GM12878 (cell line): ENCODE results near the gene DLAT. TPM values are rescaled to one million over a fixed set of nuclear protein-coding genes. Genes with fewer than 3 reads are reported as not detected.

Source experiments
- ATAC-seq: fragments of 200-7000 bp; cut with Tn5 transposase; 3 replicates; pipeline ENCODE4 v1.9.1; 2020; ENCODE audit warnings: mild to moderate bottlenecking, moderate library complexity
- BruUV-seq: library from RNA; stranded (reverse); fragments of 400-500 nt; replicated peaks from 2 replicates; lab custom pipeline; 2021; lab: Mats Ljungman, UMichigan
- CTCF ChIA-PET: fragments of 300-600 bp; sonication (Branson Sonifier 250); formaldehyde crosslinking; extraction: SDS; loops from one replicate; lab custom pipeline; 2021; ENCODE audit warnings: inconsistent platforms; lab: Yijun Ruan, JAX
- POLR2A ChIA-PET: fragments of 350-600 bp; formaldehyde crosslinking; extraction: SDS; loops from one replicate; lab custom pipeline; 2021; ENCODE audit warnings: inconsistent platforms; lab: Charles Lee
- RAD21 ChIA-PET: fragments of 300-600 bp; sonication (Branson Sonifier 250); formaldehyde crosslinking; loops from one replicate; lab custom pipeline; 2023; ENCODE audit warnings: antibody characterized with exemption; ENCODE audit not compliant: unreplicated experiment; lab: Charles Lee
- SMC1A ChIA-PET: fragments of 300-600 bp; sonication (Branson Sonifier 250); formaldehyde crosslinking; loops from one replicate; lab custom pipeline; 2023; ENCODE audit not compliant: unreplicated experiment, uncharacterized antibody; lab: Charles Lee
- DNase-seq: peaks from one replicate; pipeline ENCODE4 v3.0.0-alpha.2; 2011; ENCODE audit warnings: low read depth, low spot score
- FAIRE-seq: peaks from 3 replicates; lab custom pipeline; 2011; peaks lifted over from hg19 to GRCh38; lab: Jason Lieb, UNC
- H2AFZ ChIP-seq: 2 replicates; pipeline ENCODE4 v1.6.0; 2011; ENCODE audit warnings: low read depth, low read length, control low read depth; ENCODE audit not compliant: control insufficient read depth
- H3K27ac ChIP-seq: 2 replicates; pipeline ENCODE4 v1.5.1; 2011; ENCODE audit warnings: control low read depth; ENCODE audit not compliant: control insufficient read depth, insufficient read depth
- H3K27me3 ChIP-seq, 2 experiments: replicated peaks in 1 of 2; 2 replicates each; pipeline versions ENCODE4 v1.6.0 to v1.6.1; 2011; ENCODE audit warnings: low read length in 1 of 2; ENCODE audit not compliant: control insufficient read depth in 2 of 2, insufficient read depth in 2 of 2
- H3K36me3 ChIP-seq, 2 experiments: 2 replicates each; pipeline ENCODE4 v1.5.1; 2011; ENCODE audit warnings: low read length in 1 of 2; ENCODE audit not compliant: control insufficient read depth in 2 of 2, insufficient read depth in 2 of 2
- H3K4me1 ChIP-seq: 2 replicates; pipeline ENCODE4 v1.6.1; 2011; ENCODE audit warnings: mild to moderate bottlenecking, low read length, moderate library complexity, mixed read lengths; ENCODE audit not compliant: control insufficient read depth, insufficient read depth
- H3K4me2 ChIP-seq: 2 replicates; pipeline ENCODE4 v1.6.0; 2011; ENCODE audit warnings: control low read depth; ENCODE audit not compliant: control insufficient read depth, insufficient read depth
- H3K4me3 ChIP-seq: fragments of 200-600 bp; sonication (generic); 2 replicates; pipeline ENCODE4 v1.5.1; 2016
- H3K79me2 ChIP-seq: 2 replicates; pipeline ENCODE4 v1.6.0; 2011; ENCODE audit warnings: low read length; ENCODE audit not compliant: control insufficient read depth, insufficient read depth
- H3K9ac ChIP-seq: 2 replicates; pipeline ENCODE4 v1.8.0; 2011; ENCODE audit warnings: low read length, control low read depth, mixed read lengths; ENCODE audit not compliant: control insufficient read depth, insufficient read depth
- H3K9me3 ChIP-seq: replicated peaks from 3 replicates; pipeline ENCODE4 v1.5.1; 2011; ENCODE audit warnings: mild to moderate bottlenecking, low read length; ENCODE audit not compliant: control insufficient read depth, insufficient read depth
- H4K20me1 ChIP-seq: 2 replicates; pipeline ENCODE4 v1.6.0; 2011; ENCODE audit not compliant: control insufficient read depth, insufficient read depth
- DPF2 ChIP-seq: fragments of 450-650 bp; IDR thresholded peaks from 2 replicates; pipeline ENCODE4 v1.6.1; 2017; ENCODE audit warnings: mild to moderate bottlenecking
- ETV6 ChIP-seq, 2 experiments: fragments of 450-650 bp in 1 of 2; IDR thresholded peaks in 1 of 2; conservative IDR thresholded peaks in 1 of 2; 2 replicates each; pipeline ENCODE4 v1.6.1; 2014; ENCODE audit warnings: antibody characterized with exemption in 1 of 2, borderline replicate concordance in 1 of 2, low read depth in 1 of 2, mild to moderate bottlenecking in 1 of 2, moderate library complexity in 1 of 2
- JUND ChIP-seq: IDR thresholded peaks from 2 replicates; pipeline ENCODE4 v1.6.1; 2012; ENCODE audit warnings: low read depth, mild to moderate bottlenecking, low read length, improper control_type of control experiment, moderate library complexity
- KAT2A ChIP-seq: conservative IDR thresholded peaks from 2 replicates; pipeline ENCODE4 v1.6.1; 2011; ENCODE audit warnings: low read depth, low read length; ENCODE audit not compliant: control insufficient read depth
- MTA3 ChIP-seq: IDR thresholded peaks from 2 replicates; pipeline ENCODE4 v1.6.1; 2012; ENCODE audit warnings: low read length, inconsistent platforms, borderline replicate concordance
- MXI1 ChIP-seq: fragments of 150-350 bp; IDR thresholded peaks from 2 replicates; pipeline ENCODE4 v1.6.1; 2011; ENCODE audit warnings: low read depth, mild to moderate bottlenecking, inconsistent platforms, low read length, improper control_type of control experiment
- POLR2AphosphoS2 ChIP-seq: IDR thresholded peaks from 2 replicates; pipeline ENCODE4 v1.6.1; 2011; ENCODE audit warnings: low read depth, mild to moderate bottlenecking, low read length, improper control_type of control experiment, moderate library complexity
- PRDM15 ChIP-seq: fragments of 450-650 bp; formaldehyde crosslinking; IDR thresholded peaks from 2 replicates; pipeline ENCODE4 v1.4.0; 2020; ENCODE audit warnings: mild to moderate bottlenecking, moderate library complexity
- TCF7 ChIP-seq: IDR thresholded peaks from 2 replicates; pipeline ENCODE4 v1.6.1; 2014; ENCODE audit warnings: antibody characterized with exemption, borderline replicate concordance
- ZBED1 ChIP-seq: IDR thresholded peaks from 2 replicates; pipeline ENCODE4 v1.6.1; 2016; ENCODE audit warnings: borderline replicate concordance
- WGBS: methylation state at CpG from one replicate; pipeline ENCODE4 v1.1.6; 2016; ENCODE audit warnings: low lambda C conversion rate; ENCODE audit not compliant: insufficient replicate concordance, insufficient coverage; ENCODE audit errors: missing lambda C conversion rate; 5-methylcytosine and 5-hydroxymethylcytosine counted together
- in situ Hi-C: fragments of 300-500 bp; cut with MboI; formaldehyde crosslinking; loops from 9 replicates; pipeline ENCODE4 v1.14.3; 2018; ENCODE audit warnings: mixed read lengths
- intact Hi-C: fragments of 100-400 bp; cut with micrococcal nuclease; formaldehyde crosslinking; loops from one replicate; pipeline ENCODE4 v1.14.2; 2022; ENCODE audit not compliant: unreplicated experiment
- polyA plus RNA-seq, 11 experiments: library from polyadenylated mRNA; depleted of rRNA in 4 of 11; unstranded in 6 of 11; stranded (reverse) in 5 of 11; fragments of >200 nt; fragmentation: Nextera tagmentation in 4 of 11; fragmentation: Illumina TruSeq in 1 of 11; extraction: Ambion mirVana in 4 of 11; extraction: Trizol in 1 of 11; gene quantifications; 1 replicate in 1 of 11; 2 replicates in 10 of 11; pipeline versions ENCODE4 v1.2.1 to v1.2.3, GENCODE V29; 2011 to 2016; ENCODE audit warnings: inconsistent platforms in 2 of 11, missing spikeins in 2 of 11, low read depth in 1 of 11
- total RNA-seq, 4 experiments: library from RNA; depleted of rRNA in 3 of 4; stranded (reverse); fragments of >200 nt in 3 of 4; fragmentation: Illumina TruSeq in 1 of 4; extraction: Trizol in 1 of 4; gene quantifications; 2 replicates each; pipeline versions ENCODE4 v1.2.1 to v1.2.3, GENCODE V29; 2013 to 2021

DLAT gene
- total and polyA plus RNA-seq, 10 of the 15 experiments (the other 5 are each of a cell fraction or from before 2014, with no cell fraction given) = 16.5 to 79.9 (median 43.8) TPM

GRCh38 chr11:111983187-111983986, 41.8 kb upstream of the DLAT start (continued):
- no peak for TF ChIP-seq JUND
- no peak for TF ChIP-seq ETV6 (conservative IDR thresholded peaks at IDR 0.05 in 1 of 2, IDR thresholded peaks at IDR 0.05 in 1 of 2; ENCODE audit: borderline replicate concordance in 1 of 2, low read depth in 1 of 2)
- TF ChIP-seq DPF2 = no peak
- TF ChIP-seq ZBED1 = no peak
- TF ChIP-seq MTA3 = no peak
- no peak for TF ChIP-seq KAT2A

GRCh38 chr11:111986589-111986988, 38.6 kb upstream of the DLAT start:
- no peak overlapping the region for H3K4me3 ChIP-seq
- TF ChIP-seq PRDM15 (no peak), TCF7 (no peak), MXI1 (no peak), POLR2AphosphoS2 (no peak)
- no peak overlapping the region for H3K27ac ChIP-seq
- no peak overlapping the region for H3K9ac ChIP-seq
- H3K79me2 ChIP-seq = no peaks in the 10 kb centered on the region
- RAD21 ChIA-PET = no interaction called here
- intact Hi-C loops (loop anchor here (10.0 kb wide), 2 partner anchors 382 to 422 kb away; partner anchors contain the start of gene SIK2), in situ Hi-C loops (no loop called here)
- SMC1A ChIA-PET = no interaction called here
- no peaks in the 10 kb centered on the region for H4K20me1 ChIP-seq
- DNase-seq (no peak), ATAC-seq (no peak), FAIRE-seq (no peak)
- H3K36me3 ChIP-seq = no peaks in the 10 kb centered on the region
- no peaks in the 10 kb centered on the region for H3K27me3 ChIP-seq
- BruUV-seq = no TSS peak
- 70% methylated on average over 5 of the region's 5 CpGs for WGBS
- no peaks in the 10 kb centered on the region for H3K4me1 ChIP-seq
- H3K4me2 ChIP-seq = no peak overlapping the region
- H3K9me3 ChIP-seq = no peaks in the 10 kb centered on the region
- CTCF ChIA-PET = no interaction called here
- POLR2A ChIA-PET = no interaction called here
- H2AFZ ChIP-seq = no peak overlapping the region
